Subcutaneous adipose tissue (tissue), 4 donors: ENCODE data around the gene MTUS2. TPM values are rescaled to one million over a fixed set of nuclear protein-coding genes. Genes with fewer than 3 reads are reported as not detected.

Source experiments
- total RNA-seq, 4 donors: library from RNA; depleted of rRNA; stranded (reverse); fragments of >200 nt; gene quantifications; one replicate each; pipeline ENCODE4 v1.1.0, GENCODE V29; 2016
- TF ChIP-seq, protein P1 (sequence below): fragments of 450-650 bp; IDR thresholded peaks from one replicate; pipeline ENCODE4 v1.5.1; 2016; ENCODE audit warnings: low read depth, mild to moderate bottlenecking, control low read depth, antibody characterized with exemption, moderate library complexity

The MTUS2 gene
- total RNA-seq, 4 donors from 2014 or later, result not detected

DNA sequence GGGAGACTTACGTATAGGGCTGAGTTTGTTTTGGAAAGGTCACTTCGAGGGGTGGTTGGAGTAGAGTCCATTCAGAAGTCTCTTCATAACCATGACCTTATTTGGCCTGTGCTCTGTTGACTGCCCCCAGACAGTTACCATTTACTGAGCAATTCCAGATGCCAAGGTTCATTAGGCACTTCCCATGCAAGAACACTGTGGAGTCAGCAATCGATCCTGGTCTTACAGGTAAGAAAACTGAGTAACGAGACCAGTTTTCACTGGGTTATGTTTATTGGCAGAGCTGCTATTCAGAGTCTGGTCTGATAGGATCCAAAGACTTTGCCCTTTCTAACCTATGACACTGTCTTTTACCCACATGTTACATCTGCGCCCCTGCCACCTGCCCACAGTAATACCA lies 134.7 kb downstream of the MTUS2 start:
- TF ChIP-seq, protein P1, sequence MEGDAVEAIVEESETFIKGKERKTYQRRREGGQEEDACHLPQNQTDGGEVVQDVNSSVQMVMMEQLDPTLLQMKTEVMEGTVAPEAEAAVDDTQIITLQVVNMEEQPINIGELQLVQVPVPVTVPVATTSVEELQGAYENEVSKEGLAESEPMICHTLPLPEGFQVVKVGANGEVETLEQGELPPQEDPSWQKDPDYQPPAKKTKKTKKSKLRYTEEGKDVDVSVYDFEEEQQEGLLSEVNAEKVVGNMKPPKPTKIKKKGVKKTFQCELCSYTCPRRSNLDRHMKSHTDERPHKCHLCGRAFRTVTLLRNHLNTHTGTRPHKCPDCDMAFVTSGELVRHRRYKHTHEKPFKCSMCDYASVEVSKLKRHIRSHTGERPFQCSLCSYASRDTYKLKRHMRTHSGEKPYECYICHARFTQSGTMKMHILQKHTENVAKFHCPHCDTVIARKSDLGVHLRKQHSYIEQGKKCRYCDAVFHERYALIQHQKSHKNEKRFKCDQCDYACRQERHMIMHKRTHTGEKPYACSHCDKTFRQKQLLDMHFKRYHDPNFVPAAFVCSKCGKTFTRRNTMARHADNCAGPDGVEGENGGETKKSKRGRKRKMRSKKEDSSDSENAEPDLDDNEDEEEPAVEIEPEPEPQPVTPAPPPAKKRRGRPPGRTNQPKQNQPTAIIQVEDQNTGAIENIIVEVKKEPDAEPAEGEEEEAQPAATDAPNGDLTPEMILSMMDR, result no peak

DNA sequence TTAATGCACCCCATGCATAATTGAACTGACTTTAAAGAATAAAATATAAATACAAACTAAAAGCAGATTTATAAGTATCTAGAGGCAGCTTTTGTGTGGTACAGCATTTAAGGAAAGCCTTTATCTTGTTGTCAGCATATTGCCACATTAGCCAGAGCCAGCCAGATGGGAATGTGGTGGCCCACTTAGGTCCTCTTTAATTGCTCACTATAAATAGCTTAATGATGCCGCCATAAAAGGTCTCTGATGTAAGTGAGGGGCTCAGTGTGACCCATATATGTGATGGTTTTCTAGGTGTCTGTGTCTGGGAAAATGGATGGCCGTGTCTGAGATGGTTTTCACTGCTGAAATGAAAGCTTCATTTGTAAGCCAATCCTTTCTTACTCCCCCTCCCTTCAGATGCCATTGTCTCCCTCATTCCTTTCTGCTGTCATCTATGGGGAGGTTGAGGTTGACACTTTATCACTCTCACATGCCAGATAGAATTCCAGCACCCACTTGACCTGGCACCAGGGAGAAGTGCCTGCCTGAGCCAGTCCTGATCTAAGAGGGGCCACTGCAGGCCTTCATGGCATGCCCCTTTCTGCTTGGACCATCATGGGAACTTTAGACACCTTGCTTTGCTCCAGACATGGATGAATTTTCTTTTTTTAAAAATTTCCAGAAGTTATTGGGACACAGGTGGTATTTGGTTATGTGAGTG lies 135.3 kb downstream of the MTUS2 start:
- TF ChIP-seq, protein P1, result no peak

DNA sequence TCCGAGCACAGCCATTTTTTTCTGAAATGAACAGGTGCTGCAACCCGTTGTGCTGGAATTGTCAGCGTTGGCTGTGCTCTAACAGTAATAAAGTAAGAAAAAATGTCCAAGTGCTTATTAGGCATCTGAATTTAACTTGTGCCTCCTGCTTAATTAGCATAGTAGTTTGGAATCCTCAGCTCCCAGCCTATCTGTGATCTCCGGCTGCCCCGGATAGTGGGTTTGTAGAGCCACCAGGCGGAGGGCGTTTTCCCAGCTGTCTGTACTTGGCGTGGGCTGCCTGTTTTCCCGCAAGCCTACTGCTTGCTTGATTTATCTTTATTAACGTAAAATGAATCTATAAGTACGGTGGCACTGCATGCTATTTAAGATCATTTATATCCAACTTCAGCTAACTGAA lies 137.9 kb downstream of the MTUS2 start:
- TF ChIP-seq, protein P1, result no peak

DNA sequence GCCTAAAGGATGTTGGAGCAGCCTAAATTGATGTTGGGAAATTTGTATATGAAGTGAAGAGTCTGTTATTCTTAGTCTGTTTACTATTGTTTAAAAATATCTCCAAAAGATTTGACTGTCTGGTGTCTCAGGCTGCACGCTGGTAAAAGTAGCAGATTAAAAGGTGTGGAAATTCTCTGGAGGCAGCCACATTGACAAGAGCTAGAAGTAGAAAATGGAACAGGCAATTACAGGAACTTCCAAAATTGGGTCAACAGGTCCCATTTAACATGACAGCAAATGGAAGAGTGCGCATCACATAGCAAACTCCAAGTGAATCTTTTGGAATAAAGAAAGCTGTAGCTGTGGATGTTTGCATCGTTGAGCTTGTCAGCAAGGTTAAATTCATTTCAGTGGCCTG lies 138.3 kb downstream of the MTUS2 start:
- TF ChIP-seq, protein P1, result no peak

DNA sequence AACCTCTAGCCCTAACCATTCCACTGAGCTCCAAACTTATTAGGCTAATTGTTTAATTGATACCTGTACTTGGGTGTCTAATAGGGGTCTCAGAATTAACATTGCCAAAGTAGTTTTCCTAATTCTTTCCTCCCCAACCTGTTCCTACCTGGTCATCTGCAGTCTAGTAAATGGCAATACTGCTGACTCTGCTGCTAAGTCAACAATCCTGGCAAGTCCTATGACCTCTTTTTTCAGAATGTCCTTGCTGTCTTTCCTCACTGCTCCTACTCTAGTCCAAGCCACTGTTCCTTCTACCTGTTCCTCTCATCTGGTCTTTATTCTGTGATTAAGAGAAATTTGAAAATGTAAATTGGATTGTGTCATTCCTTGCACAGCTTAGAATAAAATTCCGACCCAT lies 143.9 kb downstream of the MTUS2 start:
- TF ChIP-seq, protein P1, result no peak

DNA sequence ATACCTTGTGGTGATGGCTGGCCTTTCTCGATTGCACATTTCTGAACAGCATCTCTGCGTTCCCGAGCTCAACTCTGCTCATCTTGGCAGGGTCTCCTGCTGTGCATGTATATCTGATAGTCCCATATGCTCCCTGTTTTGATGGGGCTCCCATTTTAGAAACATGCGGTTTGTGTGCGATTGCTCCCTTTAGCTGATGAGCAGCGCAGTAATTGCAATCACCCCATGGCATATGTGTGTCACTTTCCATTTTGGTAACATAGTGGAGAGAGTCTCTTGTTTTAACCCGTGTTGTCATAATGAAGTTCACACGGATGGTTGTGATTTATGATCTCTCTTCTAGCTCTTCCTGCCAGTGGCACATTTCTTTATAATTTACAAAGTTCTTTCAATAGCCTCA lies 144.7 kb downstream of the MTUS2 start:
- TF ChIP-seq, protein P1, result no peak

DNA sequence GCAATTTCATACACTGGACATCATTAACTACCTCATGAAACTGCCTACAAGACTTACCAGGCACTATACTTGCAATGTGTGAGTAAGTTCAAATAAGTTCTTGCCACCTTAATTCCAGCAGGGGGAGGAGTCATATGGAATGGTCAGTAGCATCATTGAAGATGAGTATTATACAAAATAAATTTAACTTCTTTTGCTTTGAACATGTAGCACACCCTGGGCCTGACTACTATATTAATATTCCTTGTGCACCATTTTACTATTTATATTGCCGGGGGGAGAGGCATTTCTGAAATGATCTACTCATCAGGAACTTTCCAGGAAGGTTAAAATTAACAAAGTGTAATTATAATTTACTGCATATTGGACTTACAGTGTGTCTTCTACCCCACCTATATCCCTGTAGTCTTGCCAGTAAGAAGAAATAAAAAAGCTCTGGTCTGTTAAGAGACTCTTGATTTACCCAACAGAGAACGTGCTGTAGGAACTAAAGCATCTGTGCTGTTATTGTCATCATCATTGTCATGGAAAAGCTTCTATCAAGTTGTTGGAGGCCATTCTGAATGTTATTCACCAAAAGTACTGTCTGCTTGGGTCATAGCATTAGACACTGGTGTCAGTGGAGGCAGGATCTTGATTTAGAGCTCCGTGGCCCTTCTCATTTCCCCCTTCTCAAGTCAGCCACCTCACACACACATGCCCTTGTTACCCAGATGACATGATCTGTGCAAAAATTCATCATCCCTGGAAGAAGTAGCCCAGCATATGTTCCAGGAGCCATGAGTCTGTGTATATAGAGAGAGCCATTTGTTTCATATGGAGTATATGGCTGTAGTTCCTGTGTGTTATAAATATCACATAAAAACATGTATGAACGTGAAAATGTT lies 147.1 kb downstream of the MTUS2 start:
- TF ChIP-seq, protein P1, result no peak
